ENCODE measurements around the gene MTM1. TPM values are rescaled to one million over a fixed set of nuclear protein-coding genes. Genes with fewer than 3 reads are reported as not detected.

The MTM1 gene
- 4.6 to 7.6 TPM (median 6.8 TPM) in 5 replicates for total RNA-seq (2022; extraction: Qiagen RNA extraction; ENCODE audit: low read depth)

GRCh38 chrX:150568320-150569154 is at the start of gene MTM1:
Gene MTM1, plus strand, starts transcription at chrX:150568621. Its CDS starts 23,994 bp downstream, at chrX:150592615.

GRCh38 chrX:150692831-150693724 is 124.7 kb downstream of the MTM1 start, which contains the start of gene MTMR1:
Gene MTMR1, plus strand, starts transcription at chrX:150693396. Its CDS starts 135 bp downstream, at chrX:150693531.

Other genes starting within 250 kb of the MTM1 start
- 5.5 to 6.2 TPM (median 5.9 TPM) in 5 replicates for gene MAMLD1, start 205.3 kb upstream of the MTM1 start, total RNA-seq (2022; extraction: Qiagen RNA extraction; ENCODE audit: low read depth)
- 12.5 to 18.1 TPM (median 15.6 TPM) in 5 replicates for gene MTMR1, start 124.8 kb downstream of the MTM1 start, total RNA-seq (2022; extraction: Qiagen RNA extraction; ENCODE audit: low read depth)

Measured in A549 treated with GW870086 at 1 μM for 4 hours (cell line).